ENCODE measurements around the gene AFAP1.

Gene AFAP1

DNA sequence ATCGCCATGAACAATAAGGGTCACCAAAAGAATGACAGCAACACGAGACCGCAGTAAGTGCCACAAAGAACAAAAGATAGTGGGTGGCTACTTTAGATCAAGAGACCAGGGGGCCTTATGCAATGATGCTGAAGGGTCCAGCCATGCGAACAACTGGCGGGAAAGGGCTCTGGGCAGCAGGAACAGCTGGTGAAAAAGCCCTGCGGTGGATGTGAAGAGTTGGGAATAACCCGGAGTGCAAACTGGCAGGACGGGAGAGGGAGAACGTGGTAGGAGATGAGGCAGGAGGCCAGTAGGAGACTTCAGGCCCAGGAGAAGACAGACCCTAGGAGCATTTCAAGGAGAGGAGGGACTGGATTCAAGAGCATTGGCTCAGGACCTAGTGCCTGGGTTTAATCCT lies 120.2 kb downstream of the AFAP1 start:
- no peak for DNase-seq (ENCODE audit: low spot score)

DNA sequence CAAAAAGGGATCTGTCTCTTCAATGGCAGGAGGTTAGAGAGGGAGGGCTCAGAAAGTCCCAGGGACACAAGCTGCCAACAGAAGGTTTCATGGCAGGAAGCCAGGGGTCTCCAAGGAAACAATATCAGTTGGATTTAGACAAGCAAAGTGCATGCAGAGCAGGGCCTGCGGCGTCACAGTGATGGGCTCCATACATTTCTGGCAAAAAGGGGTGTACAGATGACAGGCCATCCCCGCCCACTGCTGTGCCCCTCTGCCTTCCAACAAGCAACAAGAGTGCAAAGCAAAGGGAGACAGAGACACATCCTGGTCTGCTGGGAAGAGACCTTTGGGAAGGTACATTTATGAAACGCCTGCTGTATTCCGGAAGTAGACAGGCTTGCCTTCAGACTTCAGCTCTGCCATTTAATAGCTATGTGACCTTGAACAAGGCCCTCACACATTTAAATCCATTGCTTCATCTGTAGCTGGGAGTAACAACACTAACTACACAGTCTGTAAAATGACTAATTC lies 121.2 kb downstream of the AFAP1 start:
- no peak for DNase-seq (ENCODE audit: low spot score)

DNA sequence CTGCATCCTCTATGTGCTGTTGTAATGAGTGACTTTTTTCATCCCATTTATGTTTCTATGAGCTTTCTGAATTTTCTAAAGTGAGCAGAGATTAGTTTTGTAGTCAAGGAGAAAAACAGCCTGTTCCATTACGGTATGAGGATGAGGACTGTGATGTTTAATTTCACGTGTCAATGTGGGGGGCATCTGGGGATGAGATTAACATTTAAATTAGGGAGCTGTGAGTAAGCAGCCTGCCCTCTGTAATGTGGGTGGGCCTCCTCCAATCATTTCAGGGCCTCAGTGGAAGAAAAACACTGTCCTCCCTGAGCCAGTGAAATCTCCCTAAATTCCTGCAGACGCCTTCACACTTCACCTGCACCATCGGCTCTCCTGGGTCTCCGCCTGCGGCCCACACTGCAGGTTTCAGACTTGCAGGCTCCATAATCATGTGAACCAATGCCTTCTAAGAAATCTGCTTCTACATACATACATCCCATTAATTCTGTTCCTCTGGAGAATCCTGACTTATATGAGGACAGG lies 121.7 kb downstream of the AFAP1 start:
- no peak for DNase-seq (ENCODE audit: low spot score)

DNA sequence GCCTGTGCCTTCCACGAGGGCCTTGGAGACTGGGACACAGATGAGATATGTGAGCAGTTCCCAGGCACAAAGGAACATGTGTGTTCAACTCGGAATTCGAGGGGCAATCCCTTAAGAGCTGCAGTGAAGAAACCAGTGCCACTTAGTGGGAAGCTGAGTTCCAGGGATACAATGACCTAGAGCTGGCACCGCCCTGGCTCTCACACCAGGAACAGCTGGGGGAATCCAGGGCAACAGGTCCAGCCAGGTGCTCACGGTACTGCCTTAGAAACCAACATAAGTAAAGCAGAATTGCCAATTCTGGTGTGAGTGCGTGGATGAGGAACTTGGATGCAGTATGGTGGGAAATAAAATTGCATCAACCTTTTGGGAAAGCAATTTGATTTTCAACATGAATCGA lies 122.9 kb downstream of the AFAP1 start:
- no peak for DNase-seq (ENCODE audit: low spot score)

DNA sequence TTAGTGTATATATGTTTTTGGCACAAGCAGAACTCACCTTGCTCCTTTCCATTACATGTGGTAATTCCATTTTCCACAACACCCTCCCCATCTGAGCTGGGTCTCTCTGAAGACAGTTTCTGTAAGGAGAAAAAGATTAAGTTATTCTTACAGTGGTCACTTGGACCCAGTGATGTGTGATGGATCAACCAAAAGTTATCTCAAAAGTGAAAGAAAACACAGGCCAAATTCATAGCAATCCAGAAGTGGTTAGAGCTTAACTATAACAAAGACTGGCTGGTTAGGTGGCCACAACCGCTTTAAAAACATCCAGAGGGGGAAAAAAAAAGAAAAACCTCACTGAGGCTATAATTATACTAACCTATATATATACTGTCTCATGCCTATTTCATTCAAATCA lies 123.7 kb downstream of the AFAP1 start:
- DNase-seq (ENCODE audit: low spot score), result no peak

DNA sequence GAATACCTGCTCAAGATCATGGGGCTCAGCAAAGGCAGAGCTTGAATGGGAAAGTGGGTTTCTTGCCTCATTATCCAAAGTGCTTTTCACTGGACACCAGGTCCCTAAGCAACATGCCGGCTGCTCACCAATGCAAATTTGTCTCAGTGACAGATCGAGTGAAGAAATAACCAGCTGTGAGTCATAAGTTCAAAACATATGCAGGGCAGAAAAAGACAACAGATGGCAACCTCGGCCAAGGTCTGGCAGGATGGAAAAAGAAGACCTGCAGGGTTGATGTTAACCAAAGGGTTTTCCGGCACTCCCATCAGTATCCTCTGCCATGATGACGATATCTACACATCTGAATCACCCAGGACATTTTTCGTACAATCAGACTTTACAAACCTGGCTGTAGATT lies 124.1 kb downstream of the AFAP1 start:
- DNase-seq (ENCODE audit: low spot score), result no peak

DNA sequence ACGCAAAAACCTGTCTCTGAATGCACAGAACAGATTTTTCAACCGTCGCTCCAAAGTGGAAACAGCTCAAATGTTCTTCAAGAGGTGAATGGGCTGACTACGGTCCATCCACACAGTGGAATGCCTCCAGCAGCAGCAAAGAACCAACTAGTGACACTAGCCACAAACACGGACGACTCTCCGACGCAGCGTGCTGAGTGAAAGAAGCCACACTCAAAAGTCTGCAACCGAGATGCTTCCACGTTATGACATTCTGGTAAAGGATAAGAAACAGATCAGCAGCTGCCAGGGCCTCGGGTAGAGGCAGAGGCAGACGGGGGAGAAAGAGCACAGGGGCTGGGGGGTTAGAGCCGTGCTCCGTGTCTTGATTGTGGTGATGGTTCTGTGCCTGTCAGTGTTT lies 125.2 kb downstream of the AFAP1 start:
- DNase-seq (ENCODE audit: low spot score), result no peak

DNA sequence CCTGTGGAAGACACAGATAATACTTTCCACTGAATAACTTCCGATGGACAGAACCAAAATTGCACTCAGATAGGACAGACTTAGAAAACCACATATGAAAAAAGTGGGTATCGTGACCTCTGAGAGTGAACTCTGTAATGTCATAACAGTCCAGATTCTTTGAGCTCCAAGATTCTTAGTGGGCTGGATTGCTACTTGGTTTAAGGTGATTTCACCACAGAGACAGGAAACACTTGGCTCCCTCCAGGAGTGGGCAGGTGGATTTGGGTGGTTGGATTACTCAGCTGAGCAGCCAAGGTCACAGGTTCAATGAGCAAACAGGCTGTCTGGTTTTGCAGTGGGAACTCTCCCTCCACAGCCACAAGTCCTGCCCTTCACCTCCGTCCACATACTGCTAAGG lies 126.0 kb downstream of the AFAP1 start:
- DNase-seq (ENCODE audit: low spot score), result no peak

DNA sequence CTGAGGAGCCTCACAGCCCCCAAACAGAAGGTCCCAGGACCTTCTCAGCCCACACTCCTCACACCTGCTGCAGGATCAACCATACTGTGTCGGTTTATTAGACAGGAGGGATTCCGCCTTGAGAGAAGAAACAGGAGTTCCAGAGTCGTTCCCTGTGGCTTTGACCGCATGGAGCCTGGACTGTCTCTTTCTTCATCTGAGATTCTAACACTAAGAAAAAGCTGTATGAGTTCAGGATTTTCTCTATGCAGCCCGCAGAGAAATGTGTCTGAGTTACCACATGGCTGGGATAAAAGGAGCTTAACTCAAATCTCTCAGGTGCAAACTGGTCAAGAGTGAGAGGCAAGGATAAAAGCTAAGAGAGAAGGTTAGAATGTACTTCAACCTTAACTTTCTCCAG lies 126.7 kb downstream of the AFAP1 start:
- DNase-seq (ENCODE audit: low spot score), result no peak

DNA sequence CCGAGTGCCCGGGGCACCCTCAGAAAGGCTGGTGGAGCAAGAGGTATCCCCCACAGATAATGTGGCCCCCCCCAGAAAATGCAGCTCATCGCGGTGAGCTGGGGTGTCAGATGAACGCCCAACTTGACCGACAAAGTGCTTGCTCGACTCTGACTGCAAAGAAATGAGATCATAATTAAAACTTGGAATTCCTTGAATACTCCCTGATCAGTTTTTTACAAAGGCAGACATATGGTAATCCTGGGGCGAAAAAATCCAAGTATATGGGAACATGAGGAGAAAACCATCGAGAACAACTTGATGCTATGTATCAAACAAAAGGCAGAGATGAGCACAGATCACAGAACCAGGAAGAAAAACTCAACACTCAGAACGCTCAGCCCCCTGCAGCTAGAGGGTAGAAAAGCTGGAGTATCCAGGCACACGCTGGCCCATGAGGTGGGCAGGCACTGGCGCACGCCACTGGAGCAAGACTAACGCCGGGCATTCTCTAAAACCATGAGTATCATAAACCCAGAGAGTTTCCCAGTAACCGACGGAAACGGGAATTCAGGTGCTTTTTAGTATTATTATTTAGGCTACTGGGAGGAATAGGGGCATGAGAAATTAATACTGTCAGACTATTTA lies 127.3 kb downstream of the AFAP1 start:
- no peak for DNase-seq (ENCODE audit: low spot score)

DNA sequence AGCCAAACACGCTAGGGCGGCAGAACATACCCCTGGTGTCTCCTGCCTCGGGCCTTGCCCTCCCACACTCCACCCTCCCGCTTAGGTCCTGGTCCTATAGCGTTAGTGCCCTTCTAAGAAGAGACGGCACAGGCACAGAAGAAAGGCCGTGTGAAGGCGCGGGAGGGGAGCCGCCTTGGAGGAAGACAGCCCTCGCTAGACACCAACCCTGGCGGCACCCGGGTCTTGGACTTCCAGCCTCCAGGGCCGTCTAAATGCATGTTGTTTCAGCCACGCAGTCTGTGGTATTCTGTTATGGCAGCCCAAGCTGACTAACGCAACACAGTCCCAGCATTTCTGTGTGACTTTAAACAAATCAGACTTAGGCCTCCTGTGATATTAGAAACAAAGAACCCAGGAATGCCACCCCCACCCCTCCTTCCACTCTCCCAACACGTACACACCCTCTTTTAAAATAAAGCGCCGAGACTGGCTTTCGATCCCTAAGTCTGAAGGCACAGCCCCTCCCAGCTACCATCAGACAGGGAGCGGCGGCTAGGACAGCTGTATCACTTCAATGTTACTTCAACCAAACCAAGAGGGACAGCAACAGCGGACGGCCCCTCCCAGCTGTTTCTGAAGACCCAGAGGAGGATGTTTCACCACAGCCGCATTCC lies 128.0 kb downstream of the AFAP1 start:
- no peak for DNase-seq (ENCODE audit: low spot score)

DNA sequence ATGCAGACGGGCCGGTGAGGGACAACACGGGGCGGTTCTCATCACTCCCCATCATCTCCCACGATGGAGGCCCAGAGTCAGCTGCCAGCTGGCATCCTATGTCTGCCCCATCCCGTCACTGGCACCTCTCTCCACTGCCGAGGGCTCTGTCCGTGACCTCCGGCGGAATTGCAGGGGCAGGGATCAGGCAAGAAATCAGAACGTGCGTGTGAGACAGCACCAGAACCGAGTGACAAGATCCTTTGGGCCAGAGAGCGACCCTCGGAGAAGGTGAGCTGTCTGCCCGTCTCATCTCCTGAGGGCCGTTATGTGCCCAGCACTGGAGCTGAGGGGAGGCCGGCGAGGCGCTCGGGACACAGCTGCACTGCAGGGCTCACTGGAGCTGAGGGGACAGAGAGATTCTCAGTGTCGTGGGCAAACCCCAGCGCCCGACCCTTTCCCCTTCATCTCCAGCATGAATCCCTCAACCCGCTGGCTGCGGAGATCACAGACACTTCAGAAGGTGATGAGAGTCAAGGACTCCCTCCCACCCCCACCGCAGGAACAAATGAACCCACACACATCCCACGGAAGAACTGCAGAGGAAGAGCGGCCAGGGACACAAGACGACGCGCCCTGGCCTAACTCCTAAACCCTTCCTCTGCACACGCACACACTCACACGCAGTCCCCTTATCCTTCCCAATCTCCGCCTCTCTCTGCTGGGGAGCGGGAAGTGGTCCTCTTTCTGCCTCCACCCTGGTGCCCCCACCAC lies 128.7 kb downstream of the AFAP1 start:
- DNase-seq (ENCODE audit: low spot score), result no peak

DNA sequence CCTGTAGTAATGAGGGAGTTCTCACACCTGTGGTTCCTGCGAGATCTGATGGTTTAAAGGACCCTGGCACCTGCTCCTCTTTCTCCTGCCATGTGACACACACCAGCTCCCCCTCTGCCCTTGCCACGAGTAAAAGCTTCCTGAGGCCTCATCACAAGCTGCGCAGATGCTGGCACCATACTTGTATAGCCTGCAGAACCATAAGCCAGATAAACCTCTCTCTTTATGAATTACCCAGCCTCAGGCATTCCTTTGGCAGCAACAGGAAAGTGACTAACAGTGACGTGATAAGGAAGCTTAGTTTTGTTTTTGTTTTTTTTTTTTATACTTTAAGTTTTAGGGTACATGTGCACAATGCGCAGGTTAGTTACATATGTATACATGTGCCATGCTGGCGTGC lies 130.9 kb downstream of the AFAP1 start:
- no peak for DNase-seq (ENCODE audit: low spot score)

DNA sequence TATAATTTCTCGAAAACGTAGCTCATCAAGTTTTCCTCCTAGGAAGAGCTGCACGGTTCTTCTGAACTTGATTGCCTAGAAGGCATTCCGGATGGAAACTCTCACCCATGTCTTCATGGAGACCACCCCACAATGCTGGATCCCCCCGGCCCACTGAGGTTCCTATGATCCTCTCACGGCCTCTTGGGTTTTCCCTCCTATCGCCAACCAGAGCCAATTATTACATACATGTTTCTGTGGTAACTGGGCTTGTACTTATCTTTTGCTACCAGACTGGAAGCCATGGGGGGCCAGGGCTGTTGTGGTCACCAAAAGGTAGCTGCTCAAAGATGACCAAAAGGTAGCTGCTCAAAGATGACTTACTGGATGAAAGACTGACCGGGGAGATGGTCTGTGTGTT lies 131.5 kb downstream of the AFAP1 start:
- no peak for DNase-seq (ENCODE audit: low spot score)

DNA sequence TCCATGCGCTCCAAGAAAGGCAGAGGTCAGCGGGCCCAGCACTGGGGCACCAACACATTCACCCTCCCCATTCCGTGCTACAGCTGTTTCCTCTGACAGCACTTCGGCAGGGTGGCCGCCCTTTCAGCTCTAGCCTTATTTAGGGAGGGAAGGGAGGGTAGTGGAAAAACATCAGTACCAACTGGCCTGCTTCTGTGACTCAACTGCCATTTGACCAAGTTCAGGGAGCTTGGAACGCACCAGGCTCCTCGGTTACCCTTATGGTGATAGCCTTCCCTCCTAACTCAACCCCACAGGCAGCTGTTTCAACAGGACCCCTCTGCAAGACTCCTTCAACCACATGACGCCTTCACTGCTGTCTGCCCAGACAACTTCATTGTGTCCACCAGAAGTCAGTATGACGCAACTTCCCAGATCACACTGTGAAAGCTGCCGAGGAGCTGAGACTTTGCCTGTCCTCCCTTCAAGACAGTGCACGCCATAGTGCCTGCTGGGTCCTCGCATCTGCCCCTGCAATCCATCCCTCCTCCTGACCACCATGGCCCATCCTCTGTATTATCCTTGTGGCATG lies 132.2 kb downstream of the AFAP1 start:
- no peak for DNase-seq (ENCODE audit: low spot score)

DNA sequence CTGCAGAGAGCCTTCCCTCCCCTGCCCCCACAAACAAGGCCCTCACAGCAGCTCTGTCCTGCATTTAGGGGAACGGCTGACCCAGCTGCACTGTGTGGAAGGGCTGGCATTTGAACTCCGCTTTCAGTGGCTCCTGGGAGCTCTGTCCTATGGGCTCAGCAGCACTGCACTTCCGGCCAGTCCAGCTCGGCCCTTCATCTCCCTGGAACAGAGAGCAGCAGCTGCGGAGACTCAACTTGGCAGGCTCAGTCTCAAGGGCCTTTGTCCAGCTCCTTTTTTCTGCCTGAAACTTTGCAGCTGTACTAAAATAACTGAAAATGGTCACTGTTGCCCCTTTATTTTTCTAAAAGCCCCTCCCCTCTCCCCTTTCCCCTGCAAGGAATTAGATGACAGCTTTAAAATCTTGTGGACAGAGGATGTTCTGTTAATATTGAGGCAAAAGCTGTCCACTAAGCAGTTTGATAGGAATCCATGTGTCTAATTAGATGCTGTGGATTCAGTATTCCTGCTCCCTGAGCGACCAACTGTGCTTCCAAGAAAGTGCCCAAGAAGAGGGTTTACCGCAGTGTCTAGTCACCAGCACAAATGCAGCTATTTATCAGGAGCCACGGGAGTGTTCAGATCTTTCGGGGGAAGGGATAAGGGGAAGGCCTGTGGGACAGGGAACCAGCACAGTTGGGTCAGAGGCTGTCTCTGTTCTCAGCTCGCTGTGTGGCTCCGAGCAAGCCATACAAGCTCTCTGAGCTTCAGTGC lies 133.1 kb downstream of the AFAP1 start:
- DNase-seq (ENCODE audit: low spot score), result no peak

DNA sequence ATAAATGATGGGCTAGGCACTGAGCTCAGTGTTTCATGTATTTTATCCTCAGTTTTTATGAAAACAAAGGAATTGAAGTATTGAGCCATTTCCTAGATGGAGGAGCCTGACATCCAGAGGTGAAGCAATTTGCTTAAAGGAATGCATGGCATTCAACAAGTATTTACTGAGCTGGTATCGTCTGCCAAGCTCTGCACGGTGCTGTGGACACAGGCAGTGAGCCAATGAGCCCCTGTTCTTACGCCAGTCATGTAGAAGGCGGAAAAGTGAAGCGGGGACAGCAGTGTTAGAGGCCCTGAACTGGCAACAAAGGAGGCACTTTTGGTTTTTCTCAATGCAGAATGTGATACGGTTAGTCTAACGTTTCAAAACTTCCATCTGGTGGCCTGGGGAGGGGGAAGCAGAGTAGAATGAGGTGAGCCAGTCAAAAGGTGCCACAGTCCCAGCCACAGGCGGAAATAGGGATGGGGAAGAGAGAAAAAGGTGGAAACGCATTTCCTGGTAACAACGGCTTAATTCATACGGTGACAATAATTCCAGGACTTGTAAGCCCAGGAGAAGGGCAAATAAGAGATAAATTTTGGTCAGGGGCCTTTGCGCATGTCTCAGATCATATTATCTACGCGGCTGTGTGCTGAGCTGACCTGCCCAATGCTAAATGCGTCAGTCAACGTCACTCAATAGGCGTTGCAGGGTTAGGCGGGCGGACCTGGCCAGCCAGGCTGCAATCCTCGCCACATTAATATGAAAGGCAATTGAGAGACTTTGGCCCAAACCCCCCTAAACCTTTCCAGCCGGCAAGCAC lies 133.9 kb downstream of the AFAP1 start:
- no peak for DNase-seq (ENCODE audit: low spot score)

DNA sequence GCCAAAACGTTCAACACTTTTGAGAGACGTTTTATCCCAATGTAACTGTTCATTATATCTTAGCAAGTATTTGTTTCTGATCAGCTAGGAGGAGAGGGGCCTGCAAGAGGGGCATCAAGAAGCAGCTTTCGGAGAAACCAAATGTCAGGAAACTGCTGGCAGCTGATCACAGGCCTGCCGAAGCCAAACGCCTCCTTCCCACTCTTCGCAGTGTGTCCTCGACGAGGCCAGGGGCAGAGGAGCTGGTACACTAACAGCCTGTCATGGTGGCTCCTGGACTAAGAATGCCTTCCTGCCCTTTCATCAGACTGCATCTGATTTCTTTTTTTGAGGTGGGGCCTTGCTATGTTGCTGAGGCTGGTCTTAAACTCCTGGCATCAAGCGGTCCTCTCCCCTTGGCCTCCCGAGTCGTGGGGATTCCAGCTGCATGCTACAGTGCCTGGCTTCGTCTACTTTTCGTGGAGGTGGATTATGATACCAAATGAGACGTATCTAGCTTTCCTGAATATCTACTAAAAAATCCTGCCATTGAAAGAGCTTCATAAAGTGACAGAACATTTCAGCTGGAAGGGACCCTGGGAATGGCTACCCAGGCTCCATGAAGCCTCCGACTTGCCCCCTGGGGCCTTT lies 134.8 kb downstream of the AFAP1 start:
- no peak for DNase-seq (ENCODE audit: low spot score)

DNA sequence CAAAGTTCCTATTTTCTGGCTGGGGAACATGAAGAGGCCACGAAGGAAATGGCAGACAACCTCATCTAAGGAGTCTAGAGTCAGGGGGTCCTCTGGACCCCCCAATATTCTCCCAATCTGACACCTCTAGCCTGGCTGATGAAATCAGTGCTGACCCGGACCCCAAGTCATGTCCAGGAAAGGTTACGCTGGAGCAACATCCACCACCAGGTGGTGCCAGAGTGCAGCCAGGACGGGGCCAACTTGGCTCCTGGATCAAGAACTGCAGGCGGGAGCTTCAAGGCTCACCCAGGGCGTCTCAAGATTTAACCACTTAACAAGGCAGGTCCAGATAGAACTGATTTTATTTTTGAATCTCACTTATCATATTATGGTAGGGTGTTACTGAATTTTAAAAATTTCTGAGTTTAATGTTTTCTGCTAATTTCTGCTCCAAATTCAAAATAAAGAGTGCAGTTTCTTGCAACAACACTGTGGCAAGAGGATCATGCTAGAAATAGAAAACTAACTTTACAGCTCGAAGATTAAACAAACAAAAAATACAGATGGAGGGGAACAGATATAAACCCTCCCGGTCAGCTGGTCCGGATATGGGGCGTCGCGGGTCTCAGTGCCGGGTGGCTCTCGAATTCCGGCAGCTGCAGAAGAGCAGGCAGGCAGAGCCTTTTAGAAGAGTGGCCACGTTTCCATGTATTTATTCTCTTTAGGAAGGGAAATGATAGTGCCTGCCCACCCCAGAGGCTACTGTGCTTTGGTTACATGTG lies 135.5 kb downstream of the AFAP1 start:
- peak; percentile 40 for DNase-seq (ENCODE audit: low spot score)

DNA sequence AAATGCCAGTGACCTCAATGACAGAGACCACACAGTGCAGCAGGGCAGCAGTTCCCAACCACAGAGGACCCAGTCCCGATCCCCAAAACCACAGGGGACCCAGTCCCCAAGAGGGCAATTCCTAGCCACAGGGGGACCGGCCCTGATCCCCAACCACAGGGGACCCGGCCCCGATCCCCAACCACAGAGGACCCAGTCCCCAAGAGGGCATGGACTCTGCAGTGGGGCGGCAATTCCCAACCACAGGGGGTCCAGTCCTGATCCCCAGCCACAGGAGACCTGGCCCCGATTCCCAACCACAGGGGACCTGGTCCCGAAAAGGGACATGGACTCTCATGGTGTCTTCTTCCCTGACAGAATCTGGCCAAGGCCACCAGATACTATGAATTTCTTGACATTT lies 136.3 kb downstream of the AFAP1 start:
- DNase-seq (ENCODE audit: low spot score), result no peak

All from COLO829 (cell line).